ENCODE results near the gene FNIP1. TPM values are rescaled to one million over a fixed set of nuclear protein-coding genes. Genes with fewer than 3 reads are reported as not detected.

The FNIP1 gene
- total RNA-seq, 3 donors from 2014 or later (not counting 1 experiment from before 2014, with no cell fraction given): 49.6 to 54.6 (median 50.8) TPM

- no peaks in the 10 kb centered on the region for H3K27me3 Mint-ChIP-seq (ENCODE audit: low read depth in 2 of 2)
- Histone ChIP-seq H3K27me3 (ENCODE audit: control insufficient read depth, insufficient read depth, low read length) (no peaks in the 10 kb centered on the region), H3K36me3 (ENCODE audit: control insufficient read depth, insufficient read depth, low read length) (no peaks in the 10 kb centered on the region), H3K4me1 (ENCODE audit: control insufficient read depth, insufficient read depth, low read length) (no peaks in the 10 kb centered on the region), H3K9me3 (ENCODE audit: control insufficient read depth, insufficient read depth, low read length) (no peaks in the 10 kb centered on the region), H3K4me3 (ENCODE audit: low read length) (no peak overlapping the region), H3K27ac (ENCODE audit: low read length) (no peak overlapping the region)
- H3K9me3 Mint-ChIP-seq: no peaks in the 10 kb centered on the region
- H3K4me3 Mint-ChIP-seq: no peak overlapping the region
- H3K36me3 Mint-ChIP-seq: no peaks in the 10 kb centered on the region
- TF ChIP-seq CTCF (IDR thresholded peaks at IDR 0.05): no peak
- 90% methylated on average over 4 of the region's 4 CpGs for WGBS (ENCODE audit: insufficient coverage)
- peaks cover 4 to 18% of the 10 kb centered on the region in 2 donors for H3K4me1 Mint-ChIP-seq
- H3K27ac Mint-ChIP-seq: no peak overlapping the region
- ATAC-seq (no peak), DNase-seq (no peak)
- intact Hi-C loops (cut with micrococcal nuclease): no loop called here
These were observed 25.1 kb downstream of the FNIP1 start for GRCh38 chr5:131771692-131772091.

- H3K4me3 ChIP-seq (ENCODE audit: low read length): no peak overlapping the region
- no peaks in the 10 kb centered on the region for H3K4me1 ChIP-seq (ENCODE audit: control insufficient read depth, insufficient read depth, low read length)
- H3K27me3 Mint-ChIP-seq (ENCODE audit: low read depth in 2 of 2): no peaks in the 10 kb centered on the region
- no peak overlapping the region for H3K4me3 Mint-ChIP-seq
- H3K36me3 Mint-ChIP-seq: no peaks in the 10 kb centered on the region
- no peaks in the 10 kb centered on the region for H3K9me3 ChIP-seq (ENCODE audit: control insufficient read depth, insufficient read depth, low read length)
- no peaks in the 10 kb centered on the region for H3K36me3 ChIP-seq (ENCODE audit: control insufficient read depth, insufficient read depth, low read length)
- peaks cover 18 to 26% of the 10 kb centered on the region in 2 donors for H3K4me1 Mint-ChIP-seq
- DNase-seq (no peak), ATAC-seq (no peak)
- WGBS (ENCODE audit: insufficient coverage): 91% methylated on average over 1 of the region's 1 CpG
- no peak for TF ChIP-seq CTCF (IDR thresholded peaks at IDR 0.05)
- intact Hi-C loops (cut with micrococcal nuclease): no loop called here
- H3K9me3 Mint-ChIP-seq: no peaks in the 10 kb centered on the region
- H3K27ac ChIP-seq (ENCODE audit: low read length): no peak overlapping the region
- no peak overlapping the region for H3K27ac Mint-ChIP-seq
- H3K27me3 ChIP-seq (ENCODE audit: control insufficient read depth, insufficient read depth, low read length): no peaks in the 10 kb centered on the region
These were observed 26.9 kb downstream of the FNIP1 start for GRCh38 chr5:131769961-131770360.

GRCh38 chr5:131769336-131769735 lies 27.5 kb downstream of the FNIP1 start:
- Histone ChIP-seq H3K27ac (ENCODE audit: low read length) (no peak overlapping the region), H3K36me3 (ENCODE audit: control insufficient read depth, insufficient read depth, low read length) (no peaks in the 10 kb centered on the region), H3K9me3 (ENCODE audit: control insufficient read depth, insufficient read depth, low read length) (no peaks in the 10 kb centered on the region), H3K4me1 (ENCODE audit: control insufficient read depth, insufficient read depth, low read length) (no peaks in the 10 kb centered on the region), H3K27me3 (ENCODE audit: control insufficient read depth, insufficient read depth, low read length) (no peaks in the 10 kb centered on the region), H3K4me3 (ENCODE audit: low read length) (no peak overlapping the region)
- H3K4me3 Mint-ChIP-seq: no peak overlapping the region
- no peaks in the 10 kb centered on the region for H3K36me3 Mint-ChIP-seq
- H3K27me3 Mint-ChIP-seq (ENCODE audit: low read depth in 2 of 2): no peaks in the 10 kb centered on the region
- intact Hi-C loops (cut with micrococcal nuclease): no loop called here
- H3K4me1 Mint-ChIP-seq: peaks cover 18 to 29% of the 10 kb centered on the region in 2 donors
- no peak for ATAC-seq
- DNase-seq: no peak
- no peak overlapping the region for H3K27ac Mint-ChIP-seq
- no peak for TF ChIP-seq CTCF (IDR thresholded peaks at IDR 0.05)
- WGBS (ENCODE audit: insufficient coverage): 88% methylated on average over 1 of the region's 1 CpG
- no peaks in the 10 kb centered on the region for H3K9me3 Mint-ChIP-seq

- no peak for DNase-seq
- Mint-ChIP-seq H3K27me3 (ENCODE audit: low read depth in 2 of 2) (no peaks in the 10 kb centered on the region), H3K27ac (no peak overlapping the region), H3K36me3 (no peaks in the 10 kb centered on the region), H3K9me3 (no peaks in the 10 kb centered on the region), H3K4me1 (peaks cover 24 to 34% of the 10 kb centered on the region in 2 donors), H3K4me3 (no peak overlapping the region)
- intact Hi-C loops (cut with micrococcal nuclease): no loop called here
- H3K27me3 ChIP-seq (ENCODE audit: control insufficient read depth, insufficient read depth, low read length): no peaks in the 10 kb centered on the region
- no peak for TF ChIP-seq CTCF (IDR thresholded peaks at IDR 0.05)
- no peak overlapping the region for H3K27ac ChIP-seq (ENCODE audit: low read length)
- no peaks in the 10 kb centered on the region for H3K36me3 ChIP-seq (ENCODE audit: control insufficient read depth, insufficient read depth, low read length)
- no peak for ATAC-seq
- no peaks in the 10 kb centered on the region for H3K9me3 ChIP-seq (ENCODE audit: control insufficient read depth, insufficient read depth, low read length)
- H3K4me1 ChIP-seq (ENCODE audit: control insufficient read depth, insufficient read depth, low read length): no peaks in the 10 kb centered on the region
- no peak overlapping the region for H3K4me3 ChIP-seq (ENCODE audit: low read length)
These were observed 28.9 kb downstream of the FNIP1 start for GRCh38 chr5:131767891-131768290.

Measured in natural killer cell (primary cell).